ENCODE data around the gene HS1BP3.

- TF ChIP-seq, protein P1, sequence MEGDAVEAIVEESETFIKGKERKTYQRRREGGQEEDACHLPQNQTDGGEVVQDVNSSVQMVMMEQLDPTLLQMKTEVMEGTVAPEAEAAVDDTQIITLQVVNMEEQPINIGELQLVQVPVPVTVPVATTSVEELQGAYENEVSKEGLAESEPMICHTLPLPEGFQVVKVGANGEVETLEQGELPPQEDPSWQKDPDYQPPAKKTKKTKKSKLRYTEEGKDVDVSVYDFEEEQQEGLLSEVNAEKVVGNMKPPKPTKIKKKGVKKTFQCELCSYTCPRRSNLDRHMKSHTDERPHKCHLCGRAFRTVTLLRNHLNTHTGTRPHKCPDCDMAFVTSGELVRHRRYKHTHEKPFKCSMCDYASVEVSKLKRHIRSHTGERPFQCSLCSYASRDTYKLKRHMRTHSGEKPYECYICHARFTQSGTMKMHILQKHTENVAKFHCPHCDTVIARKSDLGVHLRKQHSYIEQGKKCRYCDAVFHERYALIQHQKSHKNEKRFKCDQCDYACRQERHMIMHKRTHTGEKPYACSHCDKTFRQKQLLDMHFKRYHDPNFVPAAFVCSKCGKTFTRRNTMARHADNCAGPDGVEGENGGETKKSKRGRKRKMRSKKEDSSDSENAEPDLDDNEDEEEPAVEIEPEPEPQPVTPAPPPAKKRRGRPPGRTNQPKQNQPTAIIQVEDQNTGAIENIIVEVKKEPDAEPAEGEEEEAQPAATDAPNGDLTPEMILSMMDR (IDR thresholded peaks at IDR 0.05): peak; percentile 60
- TF ChIP-seq EZH2 (IDR thresholded peaks at IDR 0.05): no peak
These were observed 50.1 kb downstream of the HS1BP3 start for GRCh38 chr2:20600756-20601325.

Measured in neural progenitor cell (in vitro differentiated cells).